CD14-positive monocyte (primary cell): Measurements from ENCODE around the gene INPP5A. TPM values are rescaled to one million over a fixed set of nuclear protein-coding genes. Genes with fewer than 3 reads are reported as not detected.

ENCODE experiments used
- DNase-seq, 3 donors: peaks; one replicate each; pipeline ENCODE4 v3.0.0-alpha.2; 2011 to 2022
- H2AFZ ChIP-seq: 2 replicates; pipeline ENCODE4 v1.6.0; 2012; ENCODE audit warnings: mild to moderate bottlenecking, low read depth, low read length, inconsistent platforms; ENCODE audit not compliant: insufficient read depth, poor library complexity, severe bottlenecking
- H3K27ac ChIP-seq, 2 donors: 1 replicate in 1 of 2; 2 replicates in 1 of 2; pipeline ENCODE4 v1.5.1; 2012 to 2013; ENCODE audit warnings: low read length in 2 of 2, control low read depth in 1 of 2, inconsistent platforms in 1 of 2, low read depth in 1 of 2, mild to moderate bottlenecking in 1 of 2
- H3K27me3 ChIP-seq, 2 donors: one replicate each; pipeline versions ENCODE4 v1.6.0 to v1.6.1; 2011 to 2013; ENCODE audit warnings: low read length in 2 of 2; ENCODE audit not compliant: control insufficient read depth in 2 of 2, insufficient read depth in 2 of 2
- H3K36me3 ChIP-seq, 2 donors: replicated peaks in 1 of 2; 1 replicate in 1 of 2; 2 replicates in 1 of 2; pipeline versions ENCODE4 v1.5.1 to v1.6.1; 2012 to 2013; ENCODE audit warnings: low read length in 2 of 2, control low read depth in 1 of 2, inconsistent platforms in 1 of 2, mild to moderate bottlenecking in 1 of 2; ENCODE audit not compliant: insufficient read depth in 2 of 2, control insufficient read depth in 1 of 2
- H3K4me1 ChIP-seq, 2 donors: 1 replicate in 1 of 2; 2 replicates in 1 of 2; pipeline versions ENCODE4 v1.5.1 to v1.6.1; 2012 to 2013; ENCODE audit warnings: low read length in 2 of 2, control low read depth in 1 of 2, inconsistent platforms in 1 of 2, mild to moderate bottlenecking in 1 of 2, moderate library complexity in 1 of 2; ENCODE audit not compliant: insufficient read depth in 2 of 2, control insufficient read depth in 1 of 2
- H3K4me2 ChIP-seq: replicated peaks from 2 replicates; pipeline ENCODE3; 2012; ENCODE audit warnings: low read length, moderate library complexity, mild to moderate bottlenecking; ENCODE audit not compliant: poor library complexity, severe bottlenecking; ENCODE audit errors: extremely low read depth
- H3K4me3 ChIP-seq, 3 experiments: fragments of 200-600 bp in 1 of 3; sonication (generic) in 1 of 3; replicated peaks in 1 of 3; 1 replicate in 2 of 3; 2 replicates in 1 of 3; pipeline ENCODE4 v1.5.1; 2011 to 2013; ENCODE audit warnings: low read length in 3 of 3, mild to moderate bottlenecking in 3 of 3, control low read depth in 2 of 3, low read depth in 2 of 3, inconsistent platforms in 1 of 3, moderate library complexity in 1 of 3
- H3K79me2 ChIP-seq: 2 replicates; pipeline ENCODE4 v1.6.0; 2012; ENCODE audit warnings: mild to moderate bottlenecking, control low read depth, inconsistent platforms, low read length, moderate library complexity; ENCODE audit not compliant: insufficient read depth
- H3K9ac ChIP-seq: 2 replicates; pipeline ENCODE4 v1.6.0; 2017; ENCODE audit warnings: low read length, mild to moderate bottlenecking; ENCODE audit not compliant: insufficient read depth, poor library complexity, severe bottlenecking
- H3K9me3 ChIP-seq, 2 donors: replicated peaks in 1 of 2; 1 replicate in 1 of 2; 2 replicates in 1 of 2; pipeline versions ENCODE4 v1.5.1 to v1.6.1; 2012 to 2013; ENCODE audit warnings: low read length in 2 of 2, control low read depth in 1 of 2; ENCODE audit not compliant: control insufficient read depth in 1 of 2, insufficient read depth in 1 of 2
- H4K20me1 ChIP-seq: 2 replicates; pipeline ENCODE4 v1.6.0; 2012; ENCODE audit warnings: mild to moderate bottlenecking, low read length, control low read depth, moderate library complexity; ENCODE audit not compliant: insufficient read depth
- H3K27ac Mint-ChIP-seq, 7 donors: one replicate each; pipeline ENCODE4 v1.8.0; 2020; ENCODE audit warnings: mild to moderate bottlenecking in 7 of 7, mixed read lengths in 7 of 7, moderate library complexity in 6 of 7, inconsistent platforms in 2 of 7
- H3K27me3 Mint-ChIP-seq, 3 donors: one replicate each; pipeline ENCODE4 v1.8.0; 2021 to 2022; ENCODE audit warnings: low read depth in 3 of 3, mild to moderate bottlenecking in 3 of 3, mixed read lengths in 3 of 3, moderate library complexity in 3 of 3, inconsistent platforms in 1 of 3
- H3K36me3 Mint-ChIP-seq, 2 donors: one replicate each; pipeline ENCODE4 v1.8.0; 2020; ENCODE audit warnings: mixed read lengths in 2 of 2, inconsistent platforms in 1 of 2, mild to moderate bottlenecking in 1 of 2
- H3K4me1 Mint-ChIP-seq: one replicate; pipeline ENCODE4 v1.8.0; 2020; ENCODE audit warnings: mild to moderate bottlenecking, mixed read lengths
- H3K4me3 Mint-ChIP-seq, 2 donors: one replicate each; pipeline ENCODE4 v1.8.0; 2020; ENCODE audit warnings: mild to moderate bottlenecking in 2 of 2, mixed read lengths in 2 of 2, moderate library complexity in 1 of 2
- H3K9me3 Mint-ChIP-seq, 7 donors: one replicate each; pipeline ENCODE4 v1.8.0; 2020 to 2022; ENCODE audit warnings: mixed read lengths in 7 of 7, mild to moderate bottlenecking in 6 of 7, moderate library complexity in 6 of 7, inconsistent platforms in 2 of 7
- WGBS: methylation state at CpG from one replicate; pipeline ENCODE4 v1.1.5; 2013; ENCODE audit warnings: missing lambda C conversion rate; ENCODE audit not compliant: insufficient coverage; 5-methylcytosine and 5-hydroxymethylcytosine counted together
- intact Hi-C, 2 donors: fragments of 100-400 bp; cut with micrococcal nuclease; formaldehyde crosslinking; loops; one replicate each; pipeline versions ENCODE4 v1.15.0 to v1.15.1; 2023
- polyA plus RNA-seq, 3 donors: library from polyadenylated mRNA; depleted of rRNA in 1 of 3; unstranded in 2 of 3; stranded (reverse) in 1 of 3; fragments of 300-500 nt in 2 of 3; fragments of >200 nt in 1 of 3; fragmentation: Illumina TruSeq in 2 of 3; gene quantifications; 1 replicate in 2 of 3; 2 replicates in 1 of 3; pipeline ENCODE4 v1.2.3, GENCODE V29; 2012 to 2021
- TF ChIP-seq, protein P1 (sequence below): fragments of 200-600 bp; IDR thresholded peaks from one replicate; pipeline ENCODE4 v1.8.0; 2022; ENCODE audit warnings: antibody characterized with exemption, mild to moderate bottlenecking

The INPP5A gene
- polyA plus RNA-seq, 3 donors = 0.87 to 17.2 (median 2.9) TPM

DNA sequence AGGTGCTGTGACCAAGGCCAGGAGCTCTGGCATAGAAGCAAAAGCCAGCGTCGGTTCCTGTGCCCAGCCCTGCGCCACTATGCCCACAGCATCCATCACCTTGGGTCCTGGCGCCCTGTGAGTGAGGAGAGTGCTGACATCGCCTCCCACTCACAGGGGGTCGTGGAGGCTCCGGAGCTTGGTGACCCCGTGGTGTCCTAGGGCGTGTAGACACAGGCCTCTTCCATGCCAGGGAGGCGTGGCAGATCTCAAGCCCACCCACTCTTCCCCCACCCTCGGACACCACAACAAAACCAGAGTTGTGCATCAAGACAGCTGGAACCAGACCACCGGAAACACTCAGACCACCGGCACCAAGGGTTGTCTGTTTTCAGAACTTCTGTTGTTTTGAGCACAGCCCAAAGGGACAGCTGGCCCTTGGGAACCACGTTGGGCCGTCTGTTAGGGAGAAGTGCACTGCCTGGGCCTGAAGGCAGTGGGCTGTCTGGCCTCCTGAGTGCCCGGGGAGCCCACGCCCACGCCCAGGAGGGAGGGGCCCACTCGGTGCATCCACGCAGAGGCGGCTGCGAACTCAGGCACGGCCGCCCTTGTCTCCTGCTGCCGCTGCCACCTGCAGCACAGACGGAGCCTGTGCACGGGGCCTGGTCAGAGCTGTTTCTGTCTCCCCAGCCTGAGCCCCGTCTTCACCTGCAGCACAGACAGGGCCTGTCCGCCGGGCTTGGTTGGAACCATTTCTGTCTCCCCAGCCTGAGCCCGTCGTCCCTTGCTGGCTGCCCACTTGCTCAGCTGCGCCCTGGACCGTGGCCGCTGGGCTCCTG lies 106.3 kb downstream of the INPP5A start:
- no peak overlapping the region for H3K4me3 ChIP-seq
- Mint-ChIP-seq H3K36me3 (peaks cover 25 to 48% of the 10 kb centered on the region in 2 donors), H3K27ac (no peak overlapping the region), H3K9me3 (peaks cover 0 to 2% (median 0%) of the 10 kb centered on the region in 7 donors), H3K27me3 (peaks cover 0 to 1% (median 0%) of the 10 kb centered on the region in 3 donors), H3K4me1 (no peaks in the 10 kb centered on the region), H3K4me3 (no peak overlapping the region)
- TF ChIP-seq, protein P1, sequence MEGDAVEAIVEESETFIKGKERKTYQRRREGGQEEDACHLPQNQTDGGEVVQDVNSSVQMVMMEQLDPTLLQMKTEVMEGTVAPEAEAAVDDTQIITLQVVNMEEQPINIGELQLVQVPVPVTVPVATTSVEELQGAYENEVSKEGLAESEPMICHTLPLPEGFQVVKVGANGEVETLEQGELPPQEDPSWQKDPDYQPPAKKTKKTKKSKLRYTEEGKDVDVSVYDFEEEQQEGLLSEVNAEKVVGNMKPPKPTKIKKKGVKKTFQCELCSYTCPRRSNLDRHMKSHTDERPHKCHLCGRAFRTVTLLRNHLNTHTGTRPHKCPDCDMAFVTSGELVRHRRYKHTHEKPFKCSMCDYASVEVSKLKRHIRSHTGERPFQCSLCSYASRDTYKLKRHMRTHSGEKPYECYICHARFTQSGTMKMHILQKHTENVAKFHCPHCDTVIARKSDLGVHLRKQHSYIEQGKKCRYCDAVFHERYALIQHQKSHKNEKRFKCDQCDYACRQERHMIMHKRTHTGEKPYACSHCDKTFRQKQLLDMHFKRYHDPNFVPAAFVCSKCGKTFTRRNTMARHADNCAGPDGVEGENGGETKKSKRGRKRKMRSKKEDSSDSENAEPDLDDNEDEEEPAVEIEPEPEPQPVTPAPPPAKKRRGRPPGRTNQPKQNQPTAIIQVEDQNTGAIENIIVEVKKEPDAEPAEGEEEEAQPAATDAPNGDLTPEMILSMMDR = no peak
- H3K9me3 ChIP-seq = no peaks in the 10 kb centered on the region
- no peak overlapping the region for H3K27ac ChIP-seq
- H2AFZ ChIP-seq = no peak overlapping the region
- H3K27me3 ChIP-seq = no peaks in the 10 kb centered on the region
- peaks cover 57% of the 10 kb centered on the region for H3K79me2 ChIP-seq
- WGBS = 94% methylated on average over 27 of the region's 35 CpGs
- DNase-seq = no peak
- H3K4me1 ChIP-seq = no peaks in the 10 kb centered on the region
- peaks cover 10 to 27% of the 10 kb centered on the region in 2 donors for H3K36me3 ChIP-seq
- intact Hi-C loops = no loop called here
- H3K9ac ChIP-seq = no peak overlapping the region
- H4K20me1 ChIP-seq = peaks cover 76% of the 10 kb centered on the region
- H3K4me2 ChIP-seq = no peak overlapping the region

DNA sequence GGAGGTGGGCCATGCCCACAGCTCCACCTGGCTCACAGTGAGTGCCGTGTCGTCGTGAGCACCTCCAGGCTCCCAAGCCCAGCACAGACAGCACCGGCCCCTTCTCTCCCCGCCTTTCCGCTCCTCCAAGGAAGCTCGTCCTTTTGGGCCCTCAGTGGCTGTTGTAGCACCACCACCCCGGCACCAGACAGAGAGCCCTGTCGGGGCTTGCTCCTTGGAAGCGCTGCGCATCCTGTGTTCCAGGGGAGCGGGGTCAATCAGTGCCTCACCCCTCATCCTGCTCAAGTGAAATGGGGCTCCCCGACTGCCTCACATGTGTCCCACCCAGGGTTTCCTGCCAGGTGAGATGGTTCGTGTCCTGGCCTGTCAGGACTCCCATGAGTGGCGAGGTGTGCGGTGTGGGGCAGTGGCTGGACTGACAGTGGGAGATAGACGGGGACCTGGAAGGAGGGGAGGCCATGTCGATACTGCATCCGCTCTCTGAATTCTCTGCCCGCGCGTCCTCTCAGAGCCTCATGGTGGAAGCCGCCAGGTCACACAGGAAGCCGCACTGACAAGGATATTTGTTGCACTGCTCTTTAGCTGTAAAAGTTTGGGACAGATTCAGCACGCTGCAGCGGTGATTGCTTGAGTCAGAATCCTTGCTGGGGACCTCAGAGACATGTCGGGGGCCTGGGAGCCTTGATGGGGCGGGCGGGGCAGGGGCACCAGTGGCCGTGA lies 107.1 kb downstream of the INPP5A start:
- H3K4me1 Mint-ChIP-seq = no peaks in the 10 kb centered on the region
- peaks cover 49% of the 10 kb centered on the region for H3K79me2 ChIP-seq
- TF ChIP-seq, protein P1 = no peak

More for the DNA sequence above, 107.1 kb downstream of the INPP5A start:
- DNase-seq = no peak
- Mint-ChIP-seq H3K36me3 (peaks cover 32 to 55% of the 10 kb centered on the region in 2 donors), H3K9me3 (peaks cover 0 to 2% (median 0%) of the 10 kb centered on the region in 7 donors), H3K4me3 (no peak overlapping the region), H3K27ac (peak overlapping the region in 1 of 7 donors; percentile 61), H3K27me3 (peaks cover 0 to 1% (median 0%) of the 10 kb centered on the region in 3 donors)
- H3K27ac ChIP-seq = no peak overlapping the region
- no peak overlapping the region for H3K9ac ChIP-seq
- no peak overlapping the region for H3K4me3 ChIP-seq
- H4K20me1 ChIP-seq = peaks cover 75% of the 10 kb centered on the region
- no peaks in the 10 kb centered on the region for H3K4me1 ChIP-seq
- no peaks in the 10 kb centered on the region for H3K27me3 ChIP-seq
- H3K4me2 ChIP-seq = no peak overlapping the region
- peaks cover 12 to 35% of the 10 kb centered on the region in 2 donors for H3K36me3 ChIP-seq
- intact Hi-C loops = no loop called here
- H3K9me3 ChIP-seq = no peaks in the 10 kb centered on the region
- 99% methylated on average over 27 of the region's 30 CpGs for WGBS
- H2AFZ ChIP-seq = no peak overlapping the region
